GM21619 (cell line): Measurements from ENCODE around the gene MFAP4.

ENCODE experiments used
- ATAC-seq: cut with Tn5 transposase; IDR thresholded peaks from one replicate; pipeline ENCODE4 v1.9.1; 2021; ENCODE audit not compliant: unreplicated experiment

Gene MFAP4

GRCh38 chr17:19336938-19337711, 49.9 kb downstream of the MFAP4 start:
- no peak for ATAC-seq

- ATAC-seq: no peak
Measured at GRCh38 chr17:19335951-19336631, 50.9 kb downstream of the MFAP4 start.

DNA sequence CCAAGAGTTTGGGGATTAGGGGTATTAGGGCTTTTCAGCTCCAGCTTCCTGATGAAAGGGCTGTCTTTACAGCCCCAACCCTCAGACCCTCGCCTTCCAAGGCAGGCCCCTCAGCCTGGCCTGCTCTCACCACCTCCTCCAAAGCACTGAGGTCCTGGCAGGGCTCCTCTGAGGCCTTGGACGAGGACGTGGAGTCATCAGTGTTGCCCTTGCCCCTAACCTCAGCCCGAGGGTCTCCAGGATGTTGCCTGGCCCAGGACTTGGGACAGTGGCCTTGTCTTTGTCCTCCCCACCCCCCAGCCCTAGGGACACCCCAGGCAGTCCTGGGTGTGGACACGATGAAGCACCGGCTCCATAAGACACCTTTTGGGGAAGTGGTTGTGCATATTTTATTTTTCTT, 52.7 kb downstream of the MFAP4 start:
- ATAC-seq: no peak

DNA sequence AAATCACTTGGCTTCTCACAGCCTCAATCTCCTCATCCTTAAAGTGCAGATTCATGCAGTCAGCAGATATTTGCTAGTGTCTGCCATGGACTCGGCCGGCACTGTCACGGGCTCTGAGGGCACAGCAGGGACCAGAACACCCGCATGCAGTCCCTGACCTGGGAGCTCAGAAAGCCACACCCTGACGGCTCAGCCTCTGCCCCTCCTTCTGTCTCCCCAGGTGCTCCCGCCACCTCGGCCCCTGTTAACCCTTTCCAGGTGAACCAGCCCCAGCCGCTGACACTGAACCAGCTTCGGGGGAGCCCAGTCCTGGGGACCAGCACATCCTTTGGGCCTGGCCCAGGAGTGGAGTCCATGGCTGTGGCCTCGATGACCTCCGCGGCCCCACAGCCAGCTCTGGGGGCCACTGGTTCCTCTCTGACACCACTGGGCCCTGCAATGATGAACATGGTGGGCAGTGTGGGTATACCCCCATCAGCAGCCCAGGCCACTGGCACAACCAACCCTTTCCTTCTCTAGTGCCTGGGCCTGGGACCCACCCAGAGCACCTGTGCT, 53.2 kb downstream of the MFAP4 start:
- ATAC-seq: no peak
